ENCODE measurements around the gene GFOD1.

- no peak for TF ChIP-seq SP1 (IDR thresholded peaks at IDR 0.05)
- no peak for TF ChIP-seq CTCF (IDR thresholded peaks at IDR 0.05; ENCODE audit: low read depth, low read length, missing input control)
- no peak for TF ChIP-seq YY1 (IDR thresholded peaks at IDR 0.05)
- TF ChIP-seq GABPA (IDR thresholded peaks at IDR 0.05 in 1 of 2, conservative IDR thresholded peaks at IDR 0.05 in 1 of 2) = no peak
- no peak for TF ChIP-seq RAD21 (IDR thresholded peaks at IDR 0.05)
- TF ChIP-seq FOXA1 (IDR thresholded peaks at IDR 0.05) = no peak
- TF ChIP-seq TAF1 (conservative IDR thresholded peaks at IDR 0.05) = no peak
- no peak for TF ChIP-seq HNF4G (IDR thresholded peaks at IDR 0.05)
- TF ChIP-seq REST (IDR thresholded peaks at IDR 0.05) = no peak
- no peak for TF ChIP-seq EGR1 (IDR thresholded peaks at IDR 0.05; ENCODE audit: low read depth in 2 of 2)
- TF ChIP-seq MAX (IDR thresholded peaks at IDR 0.05) = no peak
Measured at GRCh38 chr6:13427316-13427715, 60.1 kb downstream of the GFOD1 start.
